Measurements from ENCODE around the gene ZEB2. TPM values are rescaled to one million over a fixed set of nuclear protein-coding genes. Genes with fewer than 3 reads are reported as not detected.

ZEB2 gene
- total and polyA plus RNA-seq, 2 donors (not counting 3 experiments of a cell fraction or from before 2014, with no cell fraction given) = 17.9 to 49.6 TPM

- no peak overlapping the region for H2AFZ ChIP-seq (ENCODE audit: low read depth, low read length)
- H3K9ac ChIP-seq (replicated peaks; ENCODE audit: extremely low read depth, insufficient read depth, low read length) = no peak overlapping the region
- FAIRE-seq = no peak
- POLR2A ChIA-PET = no interaction called here
- peak overlapping the region; percentile 17 for H3K4me2 ChIP-seq (ENCODE audit: insufficient read depth, low read length)
- TF ChIP-seq CTCF (IDR thresholded peaks at IDR 0.05; ENCODE audit: extremely low read depth in 1 of 2, insufficient read depth in 1 of 2, low read depth in 1 of 2, low read length in 2 of 2) = no peak
- TF ChIP-seq GATA2 (IDR thresholded peaks at IDR 0.05; ENCODE audit: insufficient read depth, insufficient read length, low read depth, low read length) = no peak
- TF ChIP-seq EZH2 (IDR thresholded peaks at IDR 0.05; ENCODE audit: borderline replicate concordance, low read depth, low read length, severe bottlenecking) = no peak
- TF ChIP-seq MYC (IDR thresholded peaks at IDR 0.05; ENCODE audit: low read depth, low read length) = no peak
- no peak for TF ChIP-seq FOS (IDR thresholded peaks at IDR 0.05; ENCODE audit: borderline replicate concordance, insufficient read depth, low read length)
- no peak for TF ChIP-seq POLR2AphosphoS5 (IDR thresholded peaks at IDR 0.05; ENCODE audit: insufficient read depth, low read depth, low read length)
- TF ChIP-seq JUN (IDR thresholded peaks at IDR 0.05; ENCODE audit: borderline replicate concordance, insufficient read depth, insufficient read length, low read depth) = no peak
- no peak for TF ChIP-seq POLR2A (IDR thresholded peaks at IDR 0.05; ENCODE audit: low read depth, low read length)
- no peak for TF ChIP-seq MAX (IDR thresholded peaks at IDR 0.05; ENCODE audit: insufficient read depth, insufficient read length)
- CTCF ChIA-PET = interaction anchor here (1.3 kb wide), 1 partner anchor 61 kb away, joined by 4 read pairs; no protein-coding TSS in a partner anchor
- H3K79me2 ChIP-seq (ENCODE audit: control insufficient read depth, insufficient read depth, low read length) = peaks cover 84% of the 10 kb centered on the region
- no peaks in the 10 kb centered on the region for H3K27me3 ChIP-seq (ENCODE audit: control insufficient read depth in 2 of 2, insufficient read depth in 2 of 2, low read length in 2 of 2)
- BruUV-seq (replicated peaks) = no TSS peak
- H3K4me3 ChIP-seq (replicated peaks in 1 of 3; ENCODE audit: insufficient read depth in 1 of 3, low read depth in 1 of 3, low read length in 3 of 3) = no peak overlapping the region
- no peaks in the 10 kb centered on the region for H4K20me1 ChIP-seq (replicated peaks; ENCODE audit: control insufficient read depth, extremely low read depth, insufficient read depth, low read length)
- no peaks in the 10 kb centered on the region for H3K9me1 ChIP-seq (replicated peaks; ENCODE audit: control insufficient read depth, extremely low read depth, insufficient read depth, low read length)
- DNase-seq (ENCODE audit: low read depth, low spot score) = peak; percentile 20
- no peak overlapping the region for H3K27ac ChIP-seq (ENCODE audit: insufficient read depth, low read depth, low read length)
- intact Hi-C loops (cut with micrococcal nuclease) = loop anchor here (10.0 kb wide), 4 partner anchors 416 to 1804 kb away; no protein-coding TSS in a partner anchor
- no peaks in the 10 kb centered on the region for H3K9me3 ChIP-seq (replicated peaks; ENCODE audit: control insufficient read depth, insufficient read depth, low read length)
- H3K36me3 ChIP-seq (ENCODE audit: control insufficient read depth in 2 of 2, extremely low read depth in 1 of 2, insufficient read depth in 2 of 2, low read length in 2 of 2) = no peaks in the 10 kb centered on the region
- dilution Hi-C loops (cut with MboI; ENCODE audit: extremely low pct_ligation_motif_present, low sequenced_read_pairs) = loop anchor here (25.0 kb wide), 1 partner anchor 148 kb away; no protein-coding TSS in a partner anchor
- peaks cover 46% of the 10 kb centered on the region for H3K4me1 ChIP-seq (ENCODE audit: control insufficient read depth, extremely low read depth, insufficient read depth, low read length)
These were observed 9.5 kb downstream of the ZEB2 start for GRCh38 chr2:144510294-144510991.

Data from endothelial cell of umbilical vein (primary cell).